Type B pancreatic cell (in vitro differentiated cells): ENCODE results near the gene FGF7. TPM values are rescaled to one million over a fixed set of nuclear protein-coding genes. Genes with fewer than 3 reads are reported as not detected.
"Not testable (repeated sequence)": the region's sequence is repeated elsewhere in the genome, so short reads cannot be mapped to it uniquely, and the experiment has no call there.

ENCODE experiments used
- DNase-seq: peaks from one replicate; pipeline ENCODE4 v3.0.0; 2021; ENCODE audit warnings: mixed read lengths; ENCODE audit not compliant: unreplicated experiment; ENCODE audit errors: extremely low spot score
- H3K27ac Mint-ChIP-seq: 2 replicates; pipeline ENCODE4 v1.8.0; 2021; ENCODE audit warnings: mild to moderate bottlenecking, mixed read lengths
- H3K27me3 Mint-ChIP-seq: 2 replicates; pipeline ENCODE4 v1.8.0; 2021; ENCODE audit warnings: mixed read lengths
- H3K36me3 Mint-ChIP-seq: 2 replicates; pipeline ENCODE4 v1.8.0; 2021; ENCODE audit warnings: mixed read lengths
- H3K4me1 Mint-ChIP-seq: one replicate; pipeline ENCODE4 v1.8.0; 2021; ENCODE audit warnings: mixed read lengths; ENCODE audit not compliant: unreplicated experiment
- H3K4me3 Mint-ChIP-seq: 2 replicates; pipeline ENCODE4 v1.8.0; 2021; ENCODE audit warnings: mild to moderate bottlenecking, mixed read lengths
- H3K9me3 Mint-ChIP-seq: 2 replicates; pipeline ENCODE4 v1.8.0; 2021; ENCODE audit warnings: mixed read lengths
- CTCF ChIP-seq: fragments of 200-600 bp; sonication (generic); conservative IDR thresholded peaks from 2 replicates; pipeline ENCODE4 v1.5.0; 2021; ENCODE audit warnings: antibody characterized with exemption, mild to moderate bottlenecking
- total RNA-seq: library from RNA; stranded (reverse); gene quantifications from 2 replicates; pipeline ENCODE4 v1.2.1, GENCODE V29; 2021; ENCODE audit warnings: low replicate concordance

FGF7 gene
- total RNA-seq, 1 donor from 2014 or later: 7.8 TPM

- no peak overlapping the region for H3K27ac Mint-ChIP-seq
- no peak overlapping the region for H3K4me3 Mint-ChIP-seq
- no peak for DNase-seq
- H3K4me1 Mint-ChIP-seq: no peaks in the 10 kb centered on the region
- H3K36me3 Mint-ChIP-seq: peaks cover 7% of the 10 kb centered on the region
- H3K9me3 Mint-ChIP-seq: peaks cover 9% of the 10 kb centered on the region
- no peak for TF ChIP-seq CTCF
- H3K27me3 Mint-ChIP-seq: no peaks in the 10 kb centered on the region
These were observed 84.2 kb downstream of the FGF7 start for GRCh38 chr15:49507261-49507660.

GRCh38 chr15:49512739-49513138 lies 89.7 kb downstream of the FGF7 start:
- not testable (repeated sequence) for H3K4me3 Mint-ChIP-seq, H3K27me3 Mint-ChIP-seq, H3K36me3 Mint-ChIP-seq, H3K4me1 Mint-ChIP-seq, H3K9me3 Mint-ChIP-seq, H3K27ac Mint-ChIP-seq, DNase-seq

GRCh38 chr15:49521802-49522201 lies 98.8 kb downstream of the FGF7 start:
- no peaks in the 10 kb centered on the region for H3K36me3 Mint-ChIP-seq
- no peaks in the 10 kb centered on the region for H3K27me3 Mint-ChIP-seq
- H3K27ac Mint-ChIP-seq: no peak overlapping the region
- no peak for DNase-seq
- peaks cover 14% of the 10 kb centered on the region for H3K9me3 Mint-ChIP-seq
- no peaks in the 10 kb centered on the region for H3K4me1 Mint-ChIP-seq
- TF ChIP-seq CTCF: no peak
- no peak overlapping the region for H3K4me3 Mint-ChIP-seq

- no peaks in the 10 kb centered on the region for H3K4me1 Mint-ChIP-seq
These were observed 105.2 kb downstream of the FGF7 start for GRCh38 chr15:49528289-49528688.

GRCh38 chr15:49530092-49530491 lies 107.0 kb downstream of the FGF7 start:
- Mint-ChIP-seq H3K36me3 (no peaks in the 10 kb centered on the region), H3K27me3 (no peaks in the 10 kb centered on the region), H3K27ac (no peak overlapping the region), H3K9me3 (no peaks in the 10 kb centered on the region), H3K4me1 (no peaks in the 10 kb centered on the region), H3K4me3 (no peak overlapping the region)
- DNase-seq: no peak
- TF ChIP-seq CTCF: no peak

More at GRCh38 chr15:49528289-49528688, 105.2 kb downstream of the FGF7 start:
- Mint-ChIP-seq H3K27ac (no peak overlapping the region), H3K4me3 (no peak overlapping the region), H3K27me3 (no peaks in the 10 kb centered on the region), H3K36me3 (no peaks in the 10 kb centered on the region), H3K9me3 (peaks cover 6% of the 10 kb centered on the region)
- no peak for TF ChIP-seq CTCF
- no peak for DNase-seq

Other genes starting within 250 kb of the FGF7 start
- gene FAM227B, start 197.6 kb downstream of the FGF7 start, total RNA-seq: 6.1 and 7.3 TPM in 2 replicates
- 28.3 and 33.2 TPM in 2 replicates for gene DTWD1, start 197.8 kb downstream of the FGF7 start, total RNA-seq